Activated CD4-positive, CD25-positive, alpha-beta regulatory T cell treated with anti-CD3 and anti-CD28 coated beads, Interleukin-2, amount 50 U/mL, for 24 hours (primary cell): ENCODE data around the gene URAD.
A peak's percentile ranks its signal among the peaks of the same experiment; 100 is the strongest.

Experiments used
- ATAC-seq, 2 donors: fragments of 150-1000 bp; cut with Tn5 transposase; one replicate each; pipeline ENCODE4 v1.10.0; 2021; ENCODE audit warnings: mild to moderate bottlenecking in 1 of 2, moderate library complexity in 1 of 2

Gene URAD

GRCh38 chr13:27954406-27954851 lies 34.1 kb downstream of the URAD start:
- ATAC-seq: peak in 1 of 2 donors; percentile 17

GRCh38 chr13:27953676-27954405 lies 34.7 kb downstream of the URAD start:
- ATAC-seq: peak; percentile 79 to 87

- ATAC-seq: no peak
Observed at GRCh38 chr13:27952876-27953675, 35.4 kb downstream of the URAD start.

GRCh38 chr13:27942972-27943371 lies 45.5 kb downstream of the URAD start:
- no peak for ATAC-seq

GRCh38 chr13:27933580-27934328 lies 54.7 kb downstream of the URAD start:
- no peak for ATAC-seq

- no peak for ATAC-seq
Observed at GRCh38 chr13:27933118-27933517, 55.4 kb downstream of the URAD start.

GRCh38 chr13:27929868-27930267 lies 58.6 kb downstream of the URAD start:
- ATAC-seq: no peak

GRCh38 chr13:27928805-27929753 lies 59.4 kb downstream of the URAD start:
- no peak for ATAC-seq

- ATAC-seq: no peak
Observed at GRCh38 chr13:27928353-27928804, 60.1 kb downstream of the URAD start.
